SK-N-SH (cell line): ENCODE data around the gene C19orf44. TPM values are rescaled to one million over a fixed set of nuclear protein-coding genes. Genes with fewer than 3 reads are reported as not detected.
"Not testable (repeated sequence)": the region's sequence is repeated elsewhere in the genome, so short reads cannot be mapped to it uniquely, and the experiment has no call there.

Experiments
- CTCF ChIA-PET: fragments of 300-600, 350-600 bp; formaldehyde crosslinking; extraction: SDS; loops from one replicate; lab custom pipeline; 2021; lab: Yijun Ruan, JAX
- POLR2A ChIA-PET: fragments of 350-600 bp; sonication (Branson Sonifier 250); formaldehyde crosslinking; extraction: SDS; loops from one replicate; lab custom pipeline; 2020; ENCODE audit warnings: antibody characterized with exemption, inconsistent platforms; lab: Yijun Ruan, JAX
- DNase-seq: peaks from one replicate; pipeline ENCODE4 v3.0.0; 2012
- H2AFZ ChIP-seq: fragments of 200-600 bp; sonication (generic); 2 replicates; pipeline ENCODE4 v1.8.1; 2016; ENCODE audit warnings: antibody characterized with exemption, mild to moderate bottlenecking, low read depth
- H3F3A ChIP-seq: fragments of 200-600 bp; sonication (generic); replicated peaks from 2 replicates; pipeline ENCODE3; 2016; ENCODE audit warnings: antibody characterized with exemption, mild to moderate bottlenecking; ENCODE audit not compliant: insufficient read depth
- H3K27ac ChIP-seq, 2 experiments: fragments of 200-500 bp in 1 of 2; fragments of 200-600 bp in 1 of 2; sonication (Bioruptor generic) in 1 of 2; sonication (generic), shearing (Covaris generic) in 1 of 2; 2 replicates each; pipeline versions ENCODE4 v1.5.1 to v1.6.1; 2014 to 2016; ENCODE audit warnings: low read depth in 2 of 2, inconsistent platforms in 1 of 2, low read length in 1 of 2, mild to moderate bottlenecking in 1 of 2, mixed read lengths in 1 of 2
- H3K27me3 ChIP-seq: fragments of 200-600 bp; sonication (generic), shearing (Covaris generic); 2 replicates; pipeline ENCODE4 v1.6.1; 2016; ENCODE audit warnings: mixed run types; ENCODE audit not compliant: insufficient read depth
- H3K36me3 ChIP-seq, 2 experiments: fragments of 200-500 bp in 1 of 2; fragments of 200-600 bp in 1 of 2; sonication (Bioruptor generic) in 1 of 2; sonication (generic) in 1 of 2; replicated peaks in 1 of 2; 2 replicates each; pipeline versions ENCODE3 to v1.5.1; 2014 to 2016; ENCODE audit warnings: low read length in 1 of 2, mild to moderate bottlenecking in 1 of 2; ENCODE audit not compliant: insufficient read depth in 2 of 2, control insufficient read depth in 1 of 2
- H3K4me1 ChIP-seq, 2 experiments: fragments of 200-500 bp in 1 of 2; fragments of 200-600 bp in 1 of 2; sonication (Bioruptor generic) in 1 of 2; sonication (generic), shearing (Covaris generic) in 1 of 2; 2 replicates each; pipeline versions ENCODE4 v1.5.1 to v1.6.1; 2014 to 2016; ENCODE audit warnings: low read depth in 1 of 2, low read length in 1 of 2, mixed run types in 1 of 2; ENCODE audit not compliant: insufficient read depth in 2 of 2, control insufficient read depth in 1 of 2
- H3K4me2 ChIP-seq: fragments of 200-600 bp; sonication (generic), shearing (Covaris generic); 2 replicates; pipeline ENCODE4 v1.6.1; 2017; ENCODE audit warnings: mixed run types
- H3K4me3 ChIP-seq, 2 experiments: fragments of 200-500 bp in 1 of 2; fragments of 200-600 bp in 1 of 2; sonication (Bioruptor generic) in 1 of 2; sonication (generic), shearing (Covaris generic) in 1 of 2; 2 replicates each; pipeline versions ENCODE4 v1.5.1 to v1.8.1; 2014 to 2016; ENCODE audit warnings: low read depth in 2 of 2, inconsistent platforms in 1 of 2, low read length in 1 of 2, mild to moderate bottlenecking in 1 of 2, mixed read lengths in 1 of 2, moderate library complexity in 1 of 2
- H3K79me2 ChIP-seq: fragments of 200-600 bp; sonication (generic); 2 replicates; pipeline ENCODE4 v1.8.1; 2017; ENCODE audit warnings: mild to moderate bottlenecking; ENCODE audit not compliant: insufficient read depth
- H3K9ac ChIP-seq: fragments of 200-600 bp; sonication (generic); 2 replicates; pipeline ENCODE4 v1.6.1; 2017; ENCODE audit warnings: mixed run types
- H3K9me2 ChIP-seq: fragments of 200-600 bp; sonication (generic); 2 replicates; pipeline ENCODE4 v1.6.1; 2017; ENCODE audit warnings: mixed run types
- H3K9me3 ChIP-seq: fragments of 200-600 bp; sonication (generic); 2 replicates; pipeline ENCODE4 v1.6.1; 2017; ENCODE audit warnings: mixed run types, mild to moderate bottlenecking, moderate library complexity
- H4K20me1 ChIP-seq: fragments of 200-600 bp; sonication (generic); 2 replicates; pipeline ENCODE4 v1.6.1; 2017; ENCODE audit warnings: mild to moderate bottlenecking, mixed run types; ENCODE audit not compliant: insufficient read depth
- CTCF ChIP-seq: fragments of 200-600 bp; sonication (generic); IDR thresholded peaks from 2 replicates; pipeline ENCODE4 v1.6.1; 2017; ENCODE audit warnings: antibody characterized with exemption, mild to moderate bottlenecking, moderate library complexity
- ELF1 ChIP-seq: IDR thresholded peaks from 2 replicates; pipeline ENCODE4 v1.4.0; 2012
- EZH2phosphoT487 ChIP-seq: fragments of 200-600 bp; sonication (generic); IDR thresholded peaks from 2 replicates; pipeline ENCODE4 v1.6.1; 2017; ENCODE audit warnings: low read depth, mixed run types, mild to moderate bottlenecking, antibody characterized with exemption, moderate library complexity, borderline replicate concordance
- GABPA ChIP-seq: IDR thresholded peaks from 2 replicates; pipeline ENCODE4 v1.4.0; 2012; ENCODE audit warnings: low read depth, mild to moderate bottlenecking
- IRF3 ChIP-seq: fragments of 150-350 bp; IDR thresholded peaks from 2 replicates; pipeline ENCODE4 v1.6.1; 2016; ENCODE audit warnings: mild to moderate bottlenecking, low read depth, low read length
- JUND ChIP-seq: IDR thresholded peaks from 2 replicates; pipeline ENCODE4 v1.4.0; 2012
- NFIC ChIP-seq: IDR thresholded peaks from 2 replicates; pipeline ENCODE4 v1.4.0; 2012; ENCODE audit warnings: borderline replicate concordance
- NRF1 ChIP-seq: IDR thresholded peaks from 2 replicates; pipeline ENCODE4 v1.6.1; 2012; ENCODE audit warnings: low read depth, mild to moderate bottlenecking, low read length
- POLR2AphosphoS5 ChIP-seq: IDR thresholded peaks from 2 replicates; pipeline ENCODE4 v1.6.1; 2012; ENCODE audit warnings: low read depth, low read length
- RAD21 ChIP-seq: IDR thresholded peaks from 2 replicates; pipeline ENCODE4 v1.6.1; 2012; ENCODE audit warnings: mild to moderate bottlenecking, low read length
- RCOR1 ChIP-seq: fragments of 150-350 bp; IDR thresholded peaks from 2 replicates; pipeline ENCODE4 v1.6.1; 2017; ENCODE audit warnings: antibody characterized with exemption, low read length
- RFX5 ChIP-seq: IDR thresholded peaks from 2 replicates; pipeline ENCODE4 v1.6.1; 2012; ENCODE audit warnings: mild to moderate bottlenecking, improper control_type of control experiment, low read length
- SMC3 ChIP-seq: IDR thresholded peaks from 2 replicates; pipeline ENCODE4 v1.6.1; 2012; ENCODE audit warnings: low read depth, low read length, improper control_type of control experiment
- TCF12 ChIP-seq: IDR thresholded peaks from 2 replicates; pipeline ENCODE4 v1.4.0; 2012
- TEAD4 ChIP-seq: IDR thresholded peaks from 2 replicates; pipeline ENCODE4 v1.4.0; 2012; ENCODE audit warnings: mild to moderate bottlenecking, borderline replicate concordance; ENCODE audit not compliant: insufficient read depth
- USF2 ChIP-seq: fragments of 150-350 bp; IDR thresholded peaks from 2 replicates; pipeline ENCODE4 v1.6.1; 2017; ENCODE audit warnings: antibody characterized with exemption, low read length, low read depth, borderline replicate concordance
- ZBTB33 ChIP-seq: IDR thresholded peaks from 2 replicates; pipeline ENCODE4 v1.4.0; 2012; ENCODE audit warnings: low read depth, borderline replicate concordance
- WGBS: methylation state at CpG from one replicate; pipeline ENCODE4 v1.1.6; 2017; ENCODE audit warnings: low lambda C conversion rate; 5-methylcytosine and 5-hydroxymethylcytosine counted together
- polyA plus RNA-seq, 3 experiments: library from polyadenylated mRNA; depleted of rRNA; stranded (reverse); fragments of >200 nt; gene quantifications; 2 replicates each; pipeline ENCODE4 v1.2.3, GENCODE V29; 2012
- TF ChIP-seq, protein P1 (sequence below): IDR thresholded peaks from 2 replicates; pipeline ENCODE4 v1.6.1; 2012; ENCODE audit warnings: mild to moderate bottlenecking, low read depth, low read length, moderate library complexity

C19orf44 gene
- polyA plus RNA-seq, 1 of the 3 experiments (the other 2 are of a cell fraction), result 6.0 TPM

GRCh38 chr19:16448872-16449271, 47.3 kb upstream of the C19orf44 start:
- H3K36me3 ChIP-seq, CTCF ChIA-PET, H3K4me2 ChIP-seq, H2AFZ ChIP-seq, H3K4me3 ChIP-seq, H3K9me3 ChIP-seq, H3K9me2 ChIP-seq, POLR2A ChIA-PET, H3F3A ChIP-seq, H3K9ac ChIP-seq, H3K27ac ChIP-seq, H3K27me3 ChIP-seq, DNase-seq: not testable (repeated sequence)
- Histone ChIP-seq H4K20me1 (peaks cover 53% of the 10 kb centered on the region), H3K79me2 (peaks cover 96% of the 10 kb centered on the region), H3K4me1 (peaks cover 10 to 23% of the 10 kb centered on the region in 2 experiments; a peak in 2 of 4 replicates)
- WGBS, result 98% methylated on average over 3 of the region's 3 CpGs

DNA sequence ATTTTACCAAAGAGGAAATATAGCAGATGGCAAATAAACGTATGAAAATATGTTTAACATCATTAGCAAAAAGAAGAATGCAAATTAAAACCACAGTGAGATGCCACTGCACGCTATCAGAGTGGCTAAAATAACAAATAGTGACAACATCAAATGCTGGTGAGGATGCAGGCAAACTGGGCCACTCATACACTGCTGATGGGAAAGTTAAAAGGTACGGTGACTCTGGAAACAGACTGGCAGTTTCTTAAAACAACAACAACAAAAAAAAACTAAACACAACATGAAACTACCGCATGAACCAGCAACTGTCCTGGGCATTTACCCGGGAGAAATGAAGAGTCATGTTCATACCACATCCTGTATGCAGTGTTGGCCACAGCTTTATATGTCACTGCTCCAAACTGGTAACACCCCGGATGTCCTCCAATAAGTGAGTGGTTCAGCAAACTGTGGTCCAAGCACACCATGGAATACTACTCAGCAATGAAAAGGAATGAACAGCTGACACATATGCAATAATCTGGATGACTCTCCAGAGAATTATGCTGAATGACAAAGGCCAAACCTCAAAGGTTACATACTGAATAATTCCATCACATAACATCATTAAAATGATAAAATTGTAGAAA, 46.7 kb upstream of the C19orf44 start:
- WGBS, result 90% methylated on average over 5 of the region's 6 CpGs
- Histone ChIP-seq H3K4me1 (peaks cover 10 to 25% of the 10 kb centered on the region in 2 experiments; a peak in 2 of 4 replicates), H4K20me1 (peaks cover 49% of the 10 kb centered on the region), H3K36me3 (no peaks in the 10 kb centered on the region), H3K27me3 (no peaks in the 10 kb centered on the region), H2AFZ (no peak overlapping the region), H3K9me2 (no peaks in the 10 kb centered on the region), H3K9me3 (no peaks in the 10 kb centered on the region), H3K4me3 (no peak overlapping the region), H3K4me2 (no peak overlapping the region), H3F3A (no peaks in the 10 kb centered on the region), H3K79me2 (peaks cover 96% of the 10 kb centered on the region), H3K9ac (no peak overlapping the region), H3K27ac (no peak overlapping the region)
- CTCF ChIA-PET, result interaction anchor here (1.0 kb wide), 1 partner anchor 63 kb away, joined by 3 read pairs; no protein-coding TSS in a partner anchor
- DNase-seq, result no peak
- POLR2A ChIA-PET, result no interaction called here
- TF ChIP-seq ELF1, result no peak
- no peak for TF ChIP-seq IRF3
- TF ChIP-seq, protein P1, sequence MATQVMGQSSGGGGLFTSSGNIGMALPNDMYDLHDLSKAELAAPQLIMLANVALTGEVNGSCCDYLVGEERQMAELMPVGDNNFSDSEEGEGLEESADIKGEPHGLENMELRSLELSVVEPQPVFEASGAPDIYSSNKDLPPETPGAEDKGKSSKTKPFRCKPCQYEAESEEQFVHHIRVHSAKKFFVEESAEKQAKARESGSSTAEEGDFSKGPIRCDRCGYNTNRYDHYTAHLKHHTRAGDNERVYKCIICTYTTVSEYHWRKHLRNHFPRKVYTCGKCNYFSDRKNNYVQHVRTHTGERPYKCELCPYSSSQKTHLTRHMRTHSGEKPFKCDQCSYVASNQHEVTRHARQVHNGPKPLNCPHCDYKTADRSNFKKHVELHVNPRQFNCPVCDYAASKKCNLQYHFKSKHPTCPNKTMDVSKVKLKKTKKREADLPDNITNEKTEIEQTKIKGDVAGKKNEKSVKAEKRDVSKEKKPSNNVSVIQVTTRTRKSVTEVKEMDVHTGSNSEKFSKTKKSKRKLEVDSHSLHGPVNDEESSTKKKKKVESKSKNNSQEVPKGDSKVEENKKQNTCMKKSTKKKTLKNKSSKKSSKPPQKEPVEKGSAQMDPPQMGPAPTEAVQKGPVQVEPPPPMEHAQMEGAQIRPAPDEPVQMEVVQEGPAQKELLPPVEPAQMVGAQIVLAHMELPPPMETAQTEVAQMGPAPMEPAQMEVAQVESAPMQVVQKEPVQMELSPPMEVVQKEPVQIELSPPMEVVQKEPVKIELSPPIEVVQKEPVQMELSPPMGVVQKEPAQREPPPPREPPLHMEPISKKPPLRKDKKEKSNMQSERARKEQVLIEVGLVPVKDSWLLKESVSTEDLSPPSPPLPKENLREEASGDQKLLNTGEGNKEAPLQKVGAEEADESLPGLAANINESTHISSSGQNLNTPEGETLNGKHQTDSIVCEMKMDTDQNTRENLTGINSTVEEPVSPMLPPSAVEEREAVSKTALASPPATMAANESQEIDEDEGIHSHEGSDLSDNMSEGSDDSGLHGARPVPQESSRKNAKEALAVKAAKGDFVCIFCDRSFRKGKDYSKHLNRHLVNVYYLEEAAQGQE, result no peak
- no peak for TF ChIP-seq ZBTB33
- TF ChIP-seq NRF1, result no peak
- no peak for TF ChIP-seq CTCF
- TF ChIP-seq USF2, result no peak
- TF ChIP-seq POLR2AphosphoS5, result no peak
- no peak for TF ChIP-seq TCF12
- no peak for TF ChIP-seq RFX5
- no peak for TF ChIP-seq TEAD4
- TF ChIP-seq RAD21, result no peak
- no peak for TF ChIP-seq NFIC
- no peak for TF ChIP-seq GABPA
- TF ChIP-seq EZH2phosphoT487, result no peak
- no peak for TF ChIP-seq RCOR1
- TF ChIP-seq SMC3, result no peak
- TF ChIP-seq JUND, result no peak
